HG03280 (cell line): ENCODE measurements around the gene OTOP3.
"Not testable (repeated sequence)": the region's sequence is repeated elsewhere in the genome, so short reads cannot be mapped to it uniquely, and the experiment has no call there.

Source experiments
- ATAC-seq: cut with Tn5 transposase; IDR thresholded peaks from one replicate; pipeline ENCODE4 v1.9.1; 2021; ENCODE audit warnings: mild to moderate bottlenecking, moderate library complexity; ENCODE audit not compliant: unreplicated experiment

The OTOP3 gene, protein sequence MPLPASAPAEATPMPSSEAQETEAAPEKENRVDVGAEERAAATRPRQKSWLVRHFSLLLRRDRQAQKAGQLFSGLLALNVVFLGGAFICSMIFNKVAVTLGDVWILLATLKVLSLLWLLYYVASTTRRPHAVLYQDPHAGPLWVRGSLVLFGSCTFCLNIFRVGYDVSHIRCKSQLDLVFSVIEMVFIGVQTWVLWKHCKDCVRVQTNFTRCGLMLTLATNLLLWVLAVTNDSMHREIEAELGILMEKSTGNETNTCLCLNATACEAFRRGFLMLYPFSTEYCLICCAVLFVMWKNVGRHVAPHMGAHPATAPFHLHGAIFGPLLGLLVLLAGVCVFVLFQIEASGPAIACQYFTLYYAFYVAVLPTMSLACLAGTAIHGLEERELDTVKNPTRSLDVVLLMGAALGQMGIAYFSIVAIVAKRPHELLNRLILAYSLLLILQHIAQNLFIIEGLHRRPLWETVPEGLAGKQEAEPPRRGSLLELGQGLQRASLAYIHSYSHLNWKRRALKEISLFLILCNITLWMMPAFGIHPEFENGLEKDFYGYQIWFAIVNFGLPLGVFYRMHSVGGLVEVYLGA

DNA sequence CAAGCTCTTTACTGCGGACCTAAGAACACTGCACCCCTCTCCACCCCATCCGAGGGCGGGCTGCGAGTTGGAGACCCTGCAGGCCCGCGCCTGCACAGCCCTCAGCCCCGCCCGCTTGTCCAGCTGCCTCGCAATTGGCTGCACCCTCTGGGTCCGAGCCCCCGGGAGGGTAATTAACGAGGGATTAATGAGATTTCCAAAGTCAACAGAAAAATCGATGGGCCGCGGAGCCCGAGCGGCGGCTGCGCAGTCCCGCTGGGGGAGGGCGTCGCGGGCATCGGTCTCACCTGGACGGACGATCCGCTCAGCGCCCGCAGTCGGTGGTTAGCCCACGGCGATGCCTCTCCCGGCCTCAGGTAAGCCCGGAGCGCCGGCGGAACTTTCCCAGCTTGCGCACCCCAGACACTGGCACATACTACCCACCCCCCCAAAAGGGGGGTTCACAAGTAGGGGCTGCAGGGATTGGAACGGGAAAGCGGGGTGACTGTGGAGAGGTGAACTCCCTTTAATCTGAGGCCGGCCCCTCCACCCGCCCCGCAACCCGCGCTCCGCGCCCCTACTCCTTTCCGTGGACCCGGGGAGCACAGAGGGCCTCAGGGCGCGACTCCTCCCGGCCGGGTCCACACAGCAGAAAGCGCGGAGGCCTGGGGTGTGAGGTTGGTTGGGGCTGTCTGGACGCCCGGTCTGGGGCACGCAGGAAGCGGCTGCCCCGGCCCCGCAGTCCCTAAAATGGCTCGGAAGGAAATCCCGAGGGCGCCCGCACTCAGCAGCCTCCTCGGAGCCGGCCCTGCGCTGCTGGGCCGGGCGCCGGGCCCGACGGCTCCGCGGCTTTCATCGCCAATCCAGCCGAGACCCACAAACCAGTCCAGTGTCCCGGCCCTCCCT, at the start of gene OTOP3:
Gene OTOP3 (plus strand): TSS at position 314 of the 885 bp plus-strand sequence. CDS start 24 bp downstream, at position 338.
- ATAC-seq, result no peak

DNA sequence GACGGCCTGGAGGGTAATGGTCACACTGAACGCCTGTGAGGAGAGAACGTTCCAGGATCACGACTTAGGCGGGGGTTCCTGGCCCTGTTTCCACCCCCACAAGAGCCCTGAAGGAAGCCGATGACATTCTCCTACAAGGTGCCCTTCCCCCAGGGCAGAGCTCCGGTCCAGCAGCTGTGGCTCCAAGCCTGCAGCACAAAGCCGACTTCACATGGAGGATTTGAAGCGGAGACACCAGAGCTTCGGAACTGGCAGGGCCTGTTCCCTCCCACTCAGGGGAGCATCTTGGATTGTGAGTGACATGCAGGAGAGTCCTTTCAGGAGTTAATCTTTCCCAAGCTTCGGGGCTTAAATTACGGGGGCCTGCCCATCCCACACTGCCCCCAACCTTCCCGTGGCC, 47.2 kb upstream of the OTOP3 start:
- no peak for ATAC-seq

DNA sequence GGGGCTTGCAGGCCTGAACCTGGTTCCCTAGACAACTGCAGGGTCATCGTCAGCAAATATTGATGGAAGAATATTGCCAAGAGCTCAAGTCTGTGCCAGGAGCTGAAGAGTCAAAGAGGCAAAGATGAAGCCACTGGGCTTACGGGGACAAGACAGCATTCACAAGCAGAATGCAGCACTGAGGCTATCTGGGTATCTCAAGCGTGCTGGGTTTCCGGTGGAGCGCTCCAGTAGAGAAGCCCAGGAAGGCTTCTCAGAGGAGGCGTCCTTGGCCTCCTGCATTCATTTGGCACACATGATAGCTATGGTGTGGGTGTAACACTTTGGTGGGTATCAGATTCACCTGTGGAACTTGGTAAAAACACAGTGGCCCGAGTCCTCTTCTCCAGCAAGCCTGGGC, 45.1 kb upstream of the OTOP3 start:
- ATAC-seq, result no peak

DNA sequence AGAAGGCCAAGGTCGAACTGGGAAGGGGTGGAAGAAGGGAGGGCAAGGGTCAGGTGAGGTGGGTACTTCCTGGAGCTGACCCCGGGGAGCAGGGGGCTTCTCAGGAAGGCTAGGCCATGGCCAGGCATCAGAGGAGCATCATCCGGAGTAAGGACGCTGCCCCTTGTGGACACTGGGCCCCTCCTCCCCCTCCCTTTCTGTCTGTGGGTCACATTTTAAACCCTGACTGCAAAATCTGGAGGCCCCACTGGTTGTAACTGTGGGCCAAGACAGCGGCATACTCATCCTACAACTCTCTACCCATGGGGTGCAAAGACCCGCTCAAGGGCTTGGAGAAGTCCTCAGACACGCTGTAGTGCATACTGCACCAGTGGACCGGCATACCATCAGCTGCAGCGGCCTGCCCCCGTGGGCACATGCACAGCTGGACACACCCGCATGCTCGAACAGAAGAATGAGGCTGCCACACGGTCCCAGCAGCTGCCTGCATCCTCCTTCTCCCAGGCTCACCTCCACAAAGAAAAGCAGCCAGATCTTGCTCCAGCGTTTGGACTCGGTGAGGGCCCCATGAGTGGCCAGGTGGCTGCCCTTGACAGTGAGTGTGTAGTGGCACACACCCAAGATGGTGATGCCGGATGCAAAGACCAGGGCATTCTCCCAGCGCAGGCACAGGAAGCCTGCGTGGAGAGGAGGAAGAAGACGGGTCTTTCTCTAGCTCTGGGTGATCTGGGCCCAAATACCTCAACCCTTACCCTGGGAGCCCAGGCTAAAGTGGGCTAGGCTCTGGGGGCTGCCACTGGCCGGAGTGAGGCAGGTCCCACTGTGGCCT, 43.5 kb upstream of the OTOP3 start:
- ATAC-seq, result no peak

DNA sequence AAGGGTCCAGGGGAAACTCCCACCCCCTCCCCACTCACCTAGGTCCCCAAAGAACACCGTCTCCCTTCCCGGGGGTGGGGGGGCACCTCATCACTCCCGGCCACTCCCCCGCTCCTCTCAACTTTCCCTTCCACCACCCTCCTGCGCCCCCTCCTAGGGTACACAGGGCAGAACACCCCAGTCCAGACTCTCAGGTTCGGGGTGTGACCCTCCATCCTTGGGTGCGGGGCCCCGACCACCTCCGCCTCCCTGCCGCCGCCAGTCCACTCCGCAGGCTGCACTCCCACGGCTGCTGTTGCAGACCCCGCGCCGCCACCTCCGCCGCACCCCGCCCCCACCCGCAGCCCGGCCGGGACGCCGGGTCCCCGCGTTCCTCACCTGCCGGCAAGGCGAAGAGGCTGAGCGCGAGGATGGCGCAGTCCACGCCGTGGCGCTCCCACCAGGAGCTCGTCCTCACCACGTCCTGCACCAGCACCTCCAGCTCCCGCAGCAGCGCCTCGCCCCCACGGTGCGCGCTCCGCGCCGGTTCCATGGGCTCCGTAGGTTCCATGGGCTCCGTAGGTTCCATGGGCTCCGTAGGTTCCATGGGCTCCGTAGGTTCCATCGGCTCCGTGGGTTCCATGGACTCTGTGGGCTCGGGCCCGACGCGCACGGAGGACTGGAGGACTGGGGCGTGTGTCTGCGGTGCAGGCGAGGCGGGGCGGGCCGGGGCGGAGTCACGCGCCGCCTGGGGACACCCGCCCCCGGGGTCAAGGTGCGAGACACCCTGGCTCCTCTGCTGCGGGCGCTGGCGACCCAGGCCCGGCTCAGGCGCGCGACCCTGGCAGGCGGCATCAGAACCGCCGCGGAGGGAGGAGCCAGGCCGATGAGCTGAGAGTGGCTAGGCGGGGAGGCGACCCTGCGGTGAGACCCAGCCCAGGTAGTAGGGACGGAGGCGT, 42.5 kb upstream of the OTOP3 start, which contains the start of gene FADS6:
Gene FADS6 (minus strand): TSS at position 660 of the 938 bp plus-strand sequence. CDS start 38 bp downstream, at position 622.
- ATAC-seq, result no peak

DNA sequence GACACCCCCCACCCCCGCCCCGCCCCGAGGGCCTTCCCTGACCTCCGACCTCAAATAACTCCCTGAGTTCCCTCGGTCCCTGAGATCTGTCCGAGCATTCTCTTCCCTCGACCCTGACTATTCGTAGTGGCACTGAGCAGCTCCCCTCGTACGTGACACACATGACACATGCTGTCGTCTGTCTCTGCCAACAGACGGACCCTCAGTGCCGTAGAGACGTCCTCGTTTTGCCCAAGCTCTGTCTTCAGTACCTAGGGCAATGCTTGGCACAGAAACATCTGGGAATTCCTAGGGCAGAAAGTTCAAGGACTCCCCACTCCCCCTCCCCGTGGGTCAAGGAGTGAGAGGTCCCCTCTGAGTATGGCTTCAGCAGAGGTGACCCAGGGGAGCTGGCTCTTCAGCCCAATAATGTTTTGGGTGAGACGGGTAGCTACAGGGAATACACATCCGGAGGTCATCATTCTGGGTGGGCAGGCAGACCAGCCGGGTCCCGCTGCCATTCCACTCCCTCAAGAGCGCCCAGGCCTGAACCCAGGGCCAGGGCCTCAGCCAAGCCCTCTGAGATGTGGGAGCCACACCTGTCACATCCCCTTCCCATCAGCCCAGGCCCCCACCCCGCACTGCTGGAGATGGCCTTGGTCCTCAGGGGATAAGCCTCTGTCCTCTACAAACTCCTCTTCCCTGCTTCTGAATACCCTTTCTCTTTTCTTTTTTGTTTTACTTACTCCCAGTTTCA, 41.6 kb upstream of the OTOP3 start:
- ATAC-seq, result no peak

DNA sequence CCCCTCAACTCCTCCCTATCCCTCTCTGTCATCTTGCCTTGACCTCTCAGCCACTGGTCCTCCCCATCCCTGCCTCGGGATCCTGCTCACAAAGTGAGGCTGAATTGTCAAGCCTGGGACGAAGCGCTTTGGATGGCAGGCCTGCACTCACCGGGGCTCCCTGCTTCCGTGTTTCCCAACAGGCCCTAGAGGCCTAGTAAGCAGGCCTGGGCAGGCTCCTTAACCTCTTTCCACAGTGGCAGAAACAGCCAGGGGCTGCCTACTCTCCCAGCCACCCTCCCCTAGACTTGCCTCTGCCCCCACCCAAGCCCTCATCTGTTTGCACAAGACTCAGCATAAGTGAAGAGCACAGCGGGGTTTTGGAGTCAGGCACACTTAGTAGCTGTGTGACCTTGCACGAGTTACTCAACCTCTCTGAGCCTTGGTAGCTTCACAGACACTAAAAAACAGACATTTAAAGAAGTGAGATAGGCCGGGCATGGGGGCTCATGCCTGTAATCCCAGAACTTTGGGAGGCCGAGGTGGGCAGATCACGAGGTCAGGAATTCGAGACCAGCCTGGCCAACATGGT, 37.2 kb upstream of the OTOP3 start:
- no peak for ATAC-seq

DNA sequence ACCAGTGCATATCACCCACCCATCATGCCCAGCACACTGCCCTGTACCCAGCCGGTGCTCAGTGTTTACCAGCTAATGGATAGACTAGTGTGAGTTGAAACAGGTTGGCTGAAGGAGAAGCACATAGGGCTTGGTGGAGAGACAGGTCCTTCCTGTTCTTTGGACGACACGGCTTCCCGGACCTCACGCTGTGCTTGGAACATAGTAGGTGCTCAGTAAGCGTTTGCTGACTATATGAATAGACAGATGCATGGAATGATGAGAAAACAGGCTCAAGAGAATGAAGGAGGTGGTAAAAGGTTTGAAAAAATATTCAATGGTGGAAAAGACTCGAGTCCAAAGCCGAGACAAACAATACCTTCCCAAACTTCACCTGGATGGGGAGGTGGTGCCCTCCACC, 35.5 kb upstream of the OTOP3 start:
- ATAC-seq, result no peak

DNA sequence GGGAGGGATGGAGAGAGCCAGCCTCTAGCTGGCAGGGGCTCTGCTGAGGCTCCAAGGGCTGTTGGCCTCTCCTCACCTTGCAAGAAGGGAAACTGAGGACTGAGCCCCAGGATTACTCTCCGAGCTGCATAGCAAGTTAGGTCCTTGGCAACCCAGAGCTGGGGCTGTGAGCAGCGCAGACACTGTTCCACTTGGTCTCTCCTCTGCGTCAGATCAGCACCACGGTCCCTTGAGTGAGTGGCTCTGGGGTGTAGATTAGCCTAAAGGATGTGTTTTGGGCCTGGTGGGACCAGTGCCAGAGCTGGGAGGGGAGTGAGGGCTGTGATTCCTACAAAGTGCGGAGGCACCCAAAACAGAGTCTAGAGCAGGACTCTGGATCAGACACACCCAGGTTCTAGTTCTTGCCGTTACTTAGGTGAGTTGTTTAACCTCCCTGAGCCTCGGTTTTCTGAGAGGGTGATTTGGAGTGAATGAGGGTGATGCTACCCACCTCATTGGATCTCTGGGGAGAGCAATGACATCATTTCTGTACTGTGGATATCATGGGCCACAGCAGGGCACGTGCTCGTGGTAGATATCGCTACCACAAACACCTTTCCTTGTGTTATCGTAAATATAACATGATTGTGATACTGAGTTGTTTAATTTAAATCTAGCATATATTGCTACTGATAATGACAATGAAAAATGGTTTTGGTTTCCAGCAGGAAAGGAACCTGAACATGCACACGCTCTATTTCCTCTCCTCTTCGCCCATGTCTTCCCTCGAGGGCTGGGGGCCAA, 34.2 kb upstream of the OTOP3 start:
- ATAC-seq, result no peak

DNA sequence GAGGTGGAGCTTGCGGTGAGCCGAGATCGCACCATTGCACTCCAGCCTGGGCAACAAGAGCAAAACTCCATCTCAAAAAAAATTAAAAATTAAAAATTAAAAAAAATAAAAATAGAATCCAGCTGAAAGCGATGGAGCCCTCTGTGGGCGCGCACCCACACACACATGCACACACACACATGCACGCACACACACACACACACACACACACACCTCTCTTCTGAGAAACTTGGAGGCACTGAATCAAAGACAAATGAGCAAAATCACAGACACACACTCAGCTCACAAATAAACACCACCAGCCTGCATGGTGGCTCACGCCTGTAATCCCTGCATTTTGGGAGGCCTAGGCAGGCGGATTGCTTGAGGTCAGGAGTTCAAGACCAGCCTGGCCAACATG, 32.7 kb upstream of the OTOP3 start:
- ATAC-seq, result no peak

DNA sequence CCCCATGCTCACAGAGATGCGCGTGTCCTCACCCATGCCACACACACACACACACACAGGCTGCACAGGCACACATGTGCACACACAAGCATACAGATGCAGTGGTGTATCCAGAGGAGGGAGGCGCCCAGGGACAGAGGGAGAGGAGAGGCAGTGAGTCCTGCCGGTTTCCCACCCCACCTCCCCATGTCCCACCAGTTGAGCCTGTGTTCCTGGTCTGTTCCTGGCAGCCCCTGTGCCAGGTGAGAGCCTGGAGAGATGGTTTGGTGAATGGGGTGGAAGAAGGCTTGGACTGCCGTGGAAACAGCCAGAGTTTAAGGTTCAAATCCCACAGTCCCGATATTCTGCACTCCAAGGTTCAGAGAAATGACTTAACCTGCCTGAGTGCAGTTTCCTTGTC, 32.0 kb upstream of the OTOP3 start:
- ATAC-seq, result no peak

DNA sequence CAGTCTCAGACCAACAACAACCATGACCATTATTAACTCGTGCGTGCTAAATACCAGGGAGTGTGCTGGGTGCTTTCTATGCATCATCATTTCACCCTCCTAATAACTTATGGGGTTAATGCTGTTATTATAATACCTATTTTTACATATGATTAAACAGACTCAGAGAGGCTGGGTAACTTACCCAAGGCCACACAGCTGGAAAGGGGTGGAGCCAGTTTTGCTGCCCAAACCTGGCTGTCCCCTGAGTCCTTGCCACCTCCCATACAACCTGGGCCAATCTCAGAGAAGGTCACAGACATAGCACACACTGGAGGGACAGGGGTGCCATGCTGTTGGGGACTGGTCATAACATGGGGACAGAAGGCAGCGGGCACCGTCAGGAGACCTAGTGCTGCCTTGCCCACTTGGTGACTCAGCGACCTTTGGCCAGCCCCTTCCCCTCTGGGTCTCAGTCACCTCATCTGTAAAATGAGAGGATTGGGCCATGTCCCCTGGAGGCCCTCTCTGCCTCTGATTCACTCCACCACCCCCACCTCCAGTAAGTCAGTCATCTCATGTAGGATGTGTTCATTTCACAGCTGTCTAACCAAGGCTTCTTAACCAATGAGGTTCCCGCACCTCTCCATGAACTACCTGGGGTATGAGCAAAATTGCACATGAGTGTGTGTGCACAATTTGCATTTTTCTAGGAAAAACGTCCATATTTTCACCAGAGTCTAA, 30.9 kb upstream of the OTOP3 start:
- no peak for ATAC-seq

DNA sequence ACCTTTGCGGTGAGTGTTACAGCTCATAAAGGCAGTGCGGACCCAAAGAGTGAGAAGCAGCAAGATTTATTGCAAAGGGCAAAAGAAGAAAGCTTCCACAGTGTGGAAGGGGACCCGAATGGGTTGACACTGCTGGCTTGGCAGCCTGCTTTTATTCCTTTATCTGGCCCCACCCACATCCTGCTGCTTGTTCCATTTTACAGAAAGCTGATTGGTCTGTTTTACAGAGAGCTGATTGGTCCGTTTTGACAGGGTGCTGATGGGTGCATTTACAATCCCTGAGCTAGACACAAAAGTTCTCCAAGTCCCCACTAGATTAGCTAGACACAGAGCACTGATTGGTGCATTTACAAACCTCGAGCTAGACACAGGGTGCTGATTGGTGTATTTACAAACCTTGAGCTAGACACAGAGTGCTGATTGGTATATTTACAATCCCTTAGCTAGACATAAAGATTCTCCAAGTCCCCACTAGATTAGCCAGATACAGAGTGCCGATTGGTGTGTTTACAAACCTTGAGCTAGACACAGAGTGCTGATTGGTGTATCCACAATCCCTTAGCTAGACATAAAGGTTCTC, 29.4 kb upstream of the OTOP3 start:
- ATAC-seq, result not testable (repeated sequence)

DNA sequence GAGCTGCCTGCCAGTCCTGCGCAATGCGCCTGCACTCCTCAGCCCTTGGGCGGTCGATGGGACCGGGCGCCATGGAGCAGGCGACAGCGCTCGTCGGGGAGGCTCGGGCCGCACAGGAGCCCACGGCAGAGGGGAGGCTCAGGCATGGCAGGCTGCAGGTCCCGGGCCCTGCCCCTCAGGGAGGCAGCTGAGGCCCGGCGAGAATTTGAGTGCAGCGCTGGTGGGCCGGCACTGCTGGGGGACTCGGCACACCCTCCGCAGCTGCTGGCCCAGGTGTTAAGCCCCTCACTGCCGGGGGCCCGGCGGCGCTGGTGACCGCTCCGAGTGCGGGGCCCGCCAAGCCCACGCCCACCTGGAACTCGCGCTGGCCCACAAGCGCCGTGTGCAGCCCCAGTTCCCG, 28.7 kb upstream of the OTOP3 start:
- no peak for ATAC-seq

DNA sequence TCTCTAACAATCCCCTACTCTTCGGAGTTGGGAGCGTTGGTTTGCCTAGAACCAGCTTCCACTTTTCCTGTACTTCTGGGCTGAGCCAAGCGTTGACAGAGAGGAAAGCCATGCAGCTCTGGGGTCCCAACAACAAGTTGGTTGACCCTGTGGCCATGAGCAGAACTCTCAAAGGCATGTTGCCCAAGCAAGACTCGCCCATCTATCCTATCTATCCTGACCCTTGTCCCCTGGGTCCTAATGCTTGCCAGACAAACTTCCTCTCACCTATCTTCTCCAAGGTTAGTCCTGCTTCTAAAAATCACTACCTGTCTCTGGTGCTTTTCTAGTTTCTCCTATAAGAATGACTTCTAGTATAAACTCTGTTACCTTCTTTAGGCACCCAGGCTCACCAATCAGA, 26.6 kb upstream of the OTOP3 start:
- ATAC-seq, result not testable (repeated sequence)

DNA sequence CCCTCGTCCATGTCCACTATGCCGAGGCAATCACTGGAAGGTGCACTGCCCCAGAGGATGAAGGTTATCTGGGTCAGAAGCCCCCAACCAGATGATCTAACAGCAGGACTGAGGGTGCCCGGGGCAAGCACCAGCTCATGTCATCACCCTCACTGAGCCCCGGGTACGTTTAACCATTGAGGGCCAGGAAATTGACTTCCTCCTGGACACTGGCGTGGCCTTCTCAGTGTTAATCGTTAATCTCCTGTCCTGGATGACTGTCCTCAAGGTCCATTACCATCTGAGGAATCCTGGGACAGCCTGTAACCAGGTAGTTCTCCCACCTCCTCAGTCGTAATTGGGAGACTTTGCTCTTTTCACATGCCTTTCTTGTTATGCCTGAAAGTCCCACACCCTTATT, 24.3 kb upstream of the OTOP3 start:
- ATAC-seq, result not testable (repeated sequence)
